Mucosa of gallbladder (tissue), 1 donor: ENCODE results near the gene PCP2. TPM values are rescaled to one million over a fixed set of nuclear protein-coding genes. Genes with fewer than 3 reads are reported as not detected.

Experiments used
- DNase-seq: peaks from one replicate; pipeline ENCODE4 v3.0.0-alpha.2; 2020; ENCODE audit warnings: low spot score
- total RNA-seq: library from RNA; stranded (reverse); gene quantifications from one replicate; pipeline ENCODE4 v1.2.1, GENCODE V29; 2021
- donor health status: DM: no; HTN: no; CAD: no.

The PCP2 gene
- total RNA-seq, 1 donor from 2014 or later: 4.7 TPM

DNA sequence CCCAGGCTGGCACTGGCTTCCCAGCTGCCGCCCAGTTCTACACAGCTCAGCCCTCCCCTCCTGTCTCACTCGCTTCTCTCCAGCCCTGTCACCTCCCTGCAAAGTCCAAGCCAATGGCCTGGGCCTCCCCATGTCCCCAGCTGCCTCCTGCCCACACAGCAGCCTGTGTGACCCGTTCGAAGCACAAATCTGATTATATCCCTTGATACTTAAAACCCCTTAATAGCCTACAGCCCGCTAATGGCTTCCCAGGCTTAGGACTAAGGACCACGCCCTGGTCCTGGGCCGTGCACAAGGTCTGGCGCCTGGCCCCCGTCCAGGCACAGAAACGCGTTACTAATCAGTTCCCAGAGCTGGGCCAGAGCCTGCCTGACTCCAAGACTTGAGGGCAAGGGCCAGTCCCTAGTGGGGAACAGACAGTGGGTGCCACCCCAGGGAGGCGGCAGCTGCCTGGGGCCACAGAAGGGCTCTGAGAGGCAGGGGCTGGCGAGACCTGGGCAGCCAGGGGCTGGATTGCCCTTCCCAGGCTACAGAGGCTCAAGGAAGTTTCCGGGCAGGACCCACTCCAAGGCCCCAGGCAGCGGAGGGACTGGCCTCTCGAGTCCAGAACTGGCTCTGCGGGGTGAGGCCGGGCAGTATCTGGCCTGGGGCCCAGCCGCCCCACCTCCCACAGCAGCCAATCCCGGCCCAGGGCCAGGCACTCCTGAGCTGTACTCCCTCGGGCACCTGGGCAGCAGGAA, 14.6 kb downstream of the PCP2 start:
- peak; percentile 83 for DNase-seq

DNA sequence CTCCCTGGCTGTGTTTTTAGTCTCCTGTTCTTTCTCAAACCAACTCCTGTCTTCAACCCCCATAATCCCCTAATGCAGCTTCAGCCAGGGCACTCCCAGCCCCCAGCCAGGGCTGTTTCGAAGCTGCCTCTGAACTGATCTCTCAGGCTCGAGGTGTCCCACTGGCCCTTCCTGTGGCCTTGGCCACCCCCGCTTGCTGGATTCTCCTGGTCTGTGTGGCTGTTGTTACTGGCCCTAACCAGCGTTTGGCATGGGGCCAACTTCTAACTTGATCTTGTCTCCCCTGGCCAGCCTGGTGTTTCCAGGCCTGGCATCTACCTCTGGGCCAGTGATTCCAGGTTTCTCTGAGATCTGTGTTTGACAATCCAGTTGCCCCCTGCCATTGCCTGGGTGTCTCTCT, 15.2 kb downstream of the PCP2 start:
- DNase-seq: peak; percentile 48

DNA sequence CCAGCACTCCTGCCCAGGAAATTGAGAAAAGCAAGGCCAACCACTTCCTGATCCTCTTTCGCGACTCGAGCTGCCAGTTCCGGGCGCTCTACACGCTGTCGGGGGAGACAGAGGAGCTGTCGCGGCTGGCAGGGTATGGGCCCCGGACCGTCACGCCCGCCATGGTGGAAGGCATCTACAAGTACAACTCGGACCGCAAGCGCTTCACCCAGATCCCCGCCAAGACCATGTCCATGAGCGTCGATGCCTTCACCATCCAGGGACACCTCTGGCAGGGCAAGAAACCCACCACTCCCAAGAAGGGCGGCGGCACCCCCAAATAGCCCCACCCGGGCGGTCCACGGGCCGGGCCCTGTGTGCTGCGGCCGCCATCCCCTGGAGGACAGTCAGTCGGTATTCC, 15.8 kb downstream of the PCP2 start:
- no peak for DNase-seq

DNA sequence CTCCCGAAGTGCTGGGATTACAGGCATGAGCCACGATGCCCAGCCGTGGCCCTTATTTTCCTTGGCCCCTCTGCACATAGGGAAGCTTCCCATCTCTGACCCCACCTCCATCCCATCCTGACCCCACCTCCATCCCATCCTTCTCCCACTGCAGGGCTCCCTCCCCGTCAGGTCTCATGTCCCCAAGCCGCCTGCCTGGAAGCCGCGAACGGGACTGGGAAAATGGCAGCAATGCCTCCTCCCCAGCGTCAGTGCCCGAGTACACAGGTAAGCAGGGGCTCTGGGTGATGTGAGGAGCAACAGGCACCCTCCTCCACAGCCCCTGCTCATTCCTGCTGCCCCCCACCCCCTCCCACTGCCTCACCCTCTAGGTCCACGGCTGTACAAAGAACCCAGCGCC, 16.3 kb downstream of the PCP2 start:
- no peak for DNase-seq

DNA sequence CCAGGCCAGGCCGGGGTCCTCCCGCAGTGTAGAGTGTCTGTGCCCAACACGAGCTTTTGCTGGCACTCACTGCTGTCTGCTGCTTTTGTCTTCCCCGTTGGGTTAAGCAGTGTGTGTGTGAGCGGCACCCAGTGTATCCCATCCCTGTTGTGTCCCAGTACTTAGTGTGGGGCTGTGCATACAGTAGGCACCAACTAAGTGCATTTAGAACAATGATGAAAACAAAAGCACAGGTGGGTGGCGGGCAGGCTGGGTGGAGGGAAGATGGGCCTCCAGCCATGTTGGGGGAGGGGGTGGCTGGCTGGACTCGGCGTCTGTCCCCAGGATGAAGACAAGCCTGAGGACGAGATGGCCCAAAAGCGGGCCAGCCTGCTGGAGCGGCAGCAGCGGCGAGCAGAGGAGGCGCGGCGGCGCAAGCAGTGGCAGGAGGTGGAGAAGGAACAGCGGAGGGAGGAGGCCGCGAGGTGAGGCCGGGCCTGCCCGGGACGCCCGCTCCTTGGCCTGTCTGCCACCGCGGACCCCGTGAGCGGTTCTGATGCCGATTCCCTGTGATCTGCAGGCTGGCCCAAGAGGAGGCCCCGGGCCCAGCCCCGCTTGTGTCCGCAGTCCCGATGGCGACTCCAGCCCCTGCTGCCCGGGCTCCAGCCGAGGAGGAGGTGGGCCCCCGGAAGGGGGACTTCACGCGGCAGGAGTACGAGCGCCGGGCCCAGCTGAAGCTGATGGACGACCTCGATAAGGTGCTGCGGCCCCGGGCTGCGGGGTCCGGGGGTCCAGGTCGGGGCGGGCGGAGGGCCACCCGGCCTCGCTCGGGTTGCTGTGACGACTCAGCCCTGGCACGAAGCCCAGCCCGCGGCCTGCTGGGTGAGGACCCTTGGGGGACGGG, 18.4 kb downstream of the PCP2 start:
- no peak for DNase-seq

DNA sequence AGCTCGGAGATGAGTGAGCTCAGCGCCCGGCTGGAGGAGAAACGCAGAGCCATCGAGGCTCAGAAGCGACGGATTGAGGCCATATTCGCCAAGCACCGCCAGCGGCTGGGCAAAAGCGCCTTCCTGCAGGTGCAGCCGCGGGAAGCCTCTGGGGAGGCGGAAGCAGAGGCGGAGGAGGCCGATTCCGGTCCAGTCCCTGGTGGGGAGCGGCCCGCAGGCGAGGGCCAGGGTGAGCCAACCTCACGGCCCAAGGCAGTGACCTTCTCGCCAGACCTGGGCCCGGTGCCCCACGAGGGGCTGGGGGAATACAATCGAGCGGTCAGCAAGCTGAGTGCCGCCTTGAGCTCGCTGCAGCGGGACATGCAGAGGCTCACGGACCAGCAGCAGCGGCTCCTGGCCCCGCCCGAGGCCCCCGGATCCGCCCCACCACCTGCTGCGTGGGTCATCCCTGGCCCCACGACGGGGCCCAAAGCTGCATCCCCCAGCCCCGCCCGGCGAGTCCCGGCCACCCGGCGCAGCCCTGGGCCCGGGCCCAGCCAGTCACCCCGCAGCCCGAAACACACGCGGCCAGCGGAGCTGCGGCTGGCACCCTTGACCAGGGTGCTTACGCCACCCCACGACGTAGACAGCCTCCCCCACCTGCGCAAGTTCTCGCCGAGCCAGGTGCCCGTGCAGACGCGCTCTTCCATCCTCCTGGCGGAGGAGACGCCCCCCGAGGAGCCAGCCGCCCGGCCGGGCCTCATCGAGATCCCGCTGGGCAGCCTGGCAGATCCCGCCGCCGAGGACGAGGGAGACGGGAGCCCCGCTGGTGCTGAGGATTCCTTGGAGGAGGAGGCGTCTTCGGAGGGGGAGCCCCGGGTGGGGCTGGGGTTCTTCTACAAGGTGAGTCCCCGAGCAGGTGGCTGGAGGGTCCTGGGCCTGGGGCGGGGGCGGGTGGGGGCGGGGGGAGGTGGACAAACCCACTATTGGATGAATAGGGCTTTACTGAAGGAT, 20.9 kb downstream of the PCP2 start:
- no peak for DNase-seq

DNA sequence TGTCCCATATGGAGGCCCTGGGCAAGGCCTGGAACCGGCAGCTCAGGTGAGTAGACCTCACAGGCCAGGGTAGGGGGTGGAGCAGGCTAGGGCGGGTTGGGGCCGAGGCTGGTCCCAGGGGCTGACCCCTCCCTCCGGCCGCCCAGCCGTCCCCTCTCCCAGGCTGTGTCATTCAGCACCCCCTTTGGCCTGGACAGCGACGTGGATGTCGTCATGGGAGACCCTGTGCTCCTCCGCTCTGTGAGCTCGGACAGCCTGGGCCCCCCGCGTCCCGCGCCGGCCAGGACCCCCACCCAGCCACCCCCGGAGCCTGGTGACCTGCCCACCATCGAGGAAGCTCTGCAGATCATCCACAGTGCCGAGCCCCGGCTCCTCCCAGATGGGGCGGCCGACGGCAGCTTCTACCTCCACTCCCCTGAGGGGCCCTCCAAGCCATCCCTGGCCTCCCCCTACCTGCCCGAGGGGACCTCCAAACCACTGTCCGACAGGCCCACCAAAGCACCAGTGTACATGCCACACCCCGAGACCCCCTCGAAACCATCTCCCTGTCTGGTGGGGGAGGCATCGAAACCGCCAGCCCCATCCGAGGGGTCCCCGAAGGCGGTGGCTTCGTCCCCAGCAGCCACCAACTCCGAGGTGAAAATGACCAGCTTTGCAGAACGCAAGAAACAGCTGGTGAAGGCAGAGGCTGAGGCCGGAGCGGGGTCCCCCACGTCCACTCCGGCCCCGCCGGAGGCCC, 21.8 kb downstream of the PCP2 start:
- DNase-seq: no peak

DNA sequence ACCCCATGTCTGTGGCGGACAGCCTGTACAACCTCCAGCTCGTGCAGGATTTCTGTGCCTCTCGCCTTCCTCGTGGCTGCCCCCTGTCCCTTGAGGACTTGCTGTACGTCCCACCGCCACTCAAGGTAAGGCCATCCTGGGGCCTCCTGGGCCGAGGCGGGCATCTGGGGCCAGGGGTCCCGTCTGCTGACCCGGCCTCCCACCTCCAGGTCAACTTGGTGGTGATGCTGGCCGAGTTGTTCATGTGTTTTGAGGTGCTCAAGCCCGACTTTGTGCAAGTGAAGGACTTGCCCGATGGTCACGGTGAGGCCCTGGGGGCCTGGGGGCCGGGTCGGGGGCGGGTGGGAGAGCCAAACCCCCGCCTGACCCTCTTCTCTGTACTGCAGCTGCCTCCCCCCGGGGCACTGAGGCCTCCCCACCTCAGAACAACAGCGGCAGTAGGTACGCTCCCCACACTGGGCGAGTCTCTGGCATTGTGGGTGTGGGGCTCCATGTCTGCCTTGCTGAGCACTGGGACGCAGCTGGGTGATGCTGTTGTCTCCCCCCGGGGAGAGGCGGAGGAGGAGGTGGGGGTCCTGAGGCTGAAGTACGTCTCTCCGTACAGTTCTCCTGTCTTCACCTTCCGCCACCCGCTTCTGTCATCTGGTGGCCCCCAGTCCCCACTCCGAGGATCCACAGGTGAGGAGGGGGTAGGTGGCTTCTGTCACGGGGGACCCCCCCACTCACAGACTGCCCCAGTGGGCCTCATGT, 22.9 kb downstream of the PCP2 start:
- DNase-seq: no peak

DNA sequence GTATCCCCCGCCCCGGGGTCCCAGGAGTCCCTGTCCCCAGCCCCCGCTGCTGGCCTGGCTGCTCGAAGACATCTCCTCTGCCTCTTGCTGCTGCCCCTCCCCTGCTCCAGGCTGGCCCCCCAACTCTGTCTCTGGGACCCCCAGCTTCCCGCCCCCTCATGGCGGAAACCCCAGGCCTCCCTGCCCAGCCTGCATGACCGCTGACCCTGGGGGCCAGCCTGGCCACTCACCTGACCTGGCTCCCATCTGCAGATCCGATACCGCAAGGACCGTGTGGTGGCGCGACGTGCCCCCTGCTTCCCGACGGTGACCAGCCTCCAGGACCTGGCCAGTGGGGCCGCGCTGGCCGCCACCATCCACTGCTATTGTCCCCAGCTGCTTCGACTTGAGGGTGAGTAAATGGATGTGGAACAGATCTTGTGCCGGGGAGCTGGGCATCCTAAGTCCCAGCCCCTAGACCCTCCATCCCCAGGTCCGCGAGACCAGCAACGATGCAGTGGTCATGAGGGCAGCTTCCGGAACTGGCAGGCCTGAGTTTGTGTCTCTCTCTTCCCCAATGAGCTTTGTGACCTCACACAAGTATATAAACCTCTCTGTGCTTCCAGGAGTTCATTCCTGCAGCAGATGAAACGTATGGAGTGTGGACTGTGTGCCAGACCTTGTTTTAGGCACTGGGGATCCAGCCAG, 25.5 kb downstream of the PCP2 start:
- DNase-seq: no peak

DNA sequence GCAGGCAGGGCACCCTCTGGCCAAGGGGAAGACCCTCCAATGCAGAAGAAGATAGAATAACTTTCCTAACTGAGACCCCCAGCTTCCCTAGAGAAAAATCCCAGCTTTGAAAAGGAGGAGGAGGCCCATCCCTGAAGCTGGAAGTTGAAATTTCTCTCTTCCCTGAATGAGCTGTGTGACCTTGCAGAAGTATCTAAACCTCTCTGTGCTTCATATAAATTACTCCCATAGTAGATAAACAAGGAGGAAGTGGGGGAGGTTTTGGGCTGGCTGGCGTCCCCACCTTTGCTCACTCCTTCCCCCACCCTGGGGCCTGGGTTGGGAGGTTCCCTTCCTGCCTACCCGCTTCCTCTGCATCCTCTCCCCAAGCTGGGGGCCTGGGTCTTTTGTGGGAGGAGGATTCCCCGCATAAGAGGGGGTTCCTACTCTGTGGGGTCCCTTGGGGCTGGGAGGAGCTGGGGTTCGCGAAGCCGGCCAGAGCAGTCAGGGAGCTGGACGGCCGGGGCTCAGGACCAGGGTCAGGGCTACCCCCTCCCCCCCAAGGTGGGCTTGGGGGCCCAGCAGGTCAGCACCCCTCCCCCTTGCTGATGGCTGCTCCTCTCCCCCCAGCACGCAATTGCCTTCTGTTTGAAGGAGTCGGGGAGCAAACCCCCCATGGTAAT, 26.2 kb downstream of the PCP2 start:
- no peak for DNase-seq

DNA sequence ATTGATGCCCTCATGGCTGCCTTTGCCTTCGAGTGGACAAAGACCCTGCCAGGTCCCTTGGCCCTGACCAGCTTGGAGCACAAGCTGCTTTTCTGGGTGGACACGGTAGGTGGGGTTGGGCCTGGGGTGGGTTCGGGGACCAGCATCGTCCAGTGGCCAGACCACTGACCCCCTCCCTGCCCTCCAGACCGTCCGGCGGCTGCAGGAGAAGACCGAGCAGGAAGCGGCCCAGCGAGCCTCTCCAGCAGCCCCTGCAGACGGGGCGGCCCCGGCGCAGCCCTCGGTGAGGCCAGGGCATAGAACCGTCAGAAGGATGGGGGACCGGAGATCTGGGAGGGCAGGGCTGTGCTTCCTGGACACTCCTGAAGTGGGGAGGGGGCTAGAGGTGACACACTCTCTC, 27.2 kb downstream of the PCP2 start:
- DNase-seq: no peak

DNA sequence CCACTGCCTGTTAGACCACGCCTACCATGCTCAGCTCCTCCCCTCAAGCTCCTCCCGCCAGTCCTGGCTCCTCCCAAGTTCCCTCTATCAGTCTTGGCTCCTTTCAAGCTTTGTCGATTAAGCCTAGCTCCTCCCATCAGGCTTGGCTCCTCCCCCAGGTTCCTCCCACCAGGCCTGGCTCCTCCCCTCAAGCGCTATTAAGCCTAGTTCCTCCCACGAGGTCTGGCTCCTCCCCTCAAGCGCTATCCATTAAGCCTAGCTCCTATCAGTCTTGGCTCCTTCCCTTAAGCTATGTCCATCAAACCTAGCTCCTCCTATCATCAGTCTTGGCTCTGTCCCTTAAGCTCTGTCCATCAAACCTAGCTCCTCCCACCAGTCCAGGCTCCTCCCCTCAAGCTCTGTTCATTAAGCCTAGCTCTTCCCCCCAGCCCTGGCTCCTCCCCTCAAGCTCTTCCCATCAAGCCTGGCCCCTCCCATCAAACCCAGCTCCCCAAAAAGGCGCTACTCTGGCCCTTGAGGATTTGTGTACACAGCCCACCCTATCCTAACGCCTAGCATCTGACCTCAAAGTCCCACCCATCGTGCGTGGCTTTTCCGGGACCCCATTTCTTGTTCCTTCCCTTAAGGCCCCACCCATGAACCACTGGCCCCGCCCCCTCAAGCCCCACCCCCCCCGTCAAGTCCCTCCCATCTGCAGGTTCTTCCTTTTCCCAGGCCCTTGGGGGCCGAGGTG, 27.9 kb downstream of the PCP2 start:
- no peak for DNase-seq

DNA sequence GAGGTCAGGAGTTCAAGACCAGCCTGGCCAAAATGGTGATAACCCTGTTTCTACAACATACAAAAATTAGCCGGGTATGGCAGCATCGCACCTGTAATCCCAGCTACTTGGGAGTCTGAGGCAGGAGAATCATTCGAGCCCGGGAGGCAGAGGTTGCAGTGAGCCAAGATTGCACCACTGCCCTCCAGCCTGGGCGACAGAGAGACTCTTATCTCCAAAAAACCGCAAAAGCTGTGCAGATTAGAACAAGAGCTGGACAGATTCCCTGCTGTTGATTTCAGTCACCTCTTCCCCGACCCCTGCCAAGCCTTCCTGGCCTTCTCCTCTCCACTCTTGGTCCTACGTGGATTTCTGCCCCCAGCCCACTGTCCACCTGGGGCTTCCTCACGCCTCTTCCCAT, 29.6 kb downstream of the PCP2 start:
- DNase-seq: no peak

DNA sequence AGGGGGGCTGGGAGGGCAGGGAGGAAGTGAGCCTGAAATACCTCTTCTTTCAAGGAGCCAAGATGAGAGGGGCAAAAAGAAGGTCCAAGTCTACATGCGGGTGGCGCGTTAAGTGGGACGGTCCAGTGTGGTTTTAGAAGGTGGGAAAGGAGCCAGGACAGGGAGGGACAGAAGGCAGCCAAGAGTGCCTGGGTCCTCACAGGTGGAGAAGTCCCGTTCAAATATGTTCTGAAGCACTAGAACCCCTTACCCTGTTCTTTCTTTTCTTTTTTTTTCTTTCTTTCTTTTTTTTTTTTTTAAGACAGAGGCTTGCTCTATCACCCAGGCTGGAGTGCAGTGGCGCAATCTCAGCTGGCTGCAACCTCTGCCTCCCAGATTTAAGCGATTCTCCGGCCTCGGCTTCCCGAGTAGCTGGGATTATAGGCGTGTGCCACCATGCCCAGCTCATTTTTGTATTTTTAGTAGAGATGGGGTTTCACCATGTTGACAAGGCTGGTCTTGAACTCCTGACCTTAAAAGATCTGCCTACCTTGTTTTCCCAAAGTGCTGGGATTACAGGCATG, 30.5 kb downstream of the PCP2 start:
- DNase-seq: no peak

DNA sequence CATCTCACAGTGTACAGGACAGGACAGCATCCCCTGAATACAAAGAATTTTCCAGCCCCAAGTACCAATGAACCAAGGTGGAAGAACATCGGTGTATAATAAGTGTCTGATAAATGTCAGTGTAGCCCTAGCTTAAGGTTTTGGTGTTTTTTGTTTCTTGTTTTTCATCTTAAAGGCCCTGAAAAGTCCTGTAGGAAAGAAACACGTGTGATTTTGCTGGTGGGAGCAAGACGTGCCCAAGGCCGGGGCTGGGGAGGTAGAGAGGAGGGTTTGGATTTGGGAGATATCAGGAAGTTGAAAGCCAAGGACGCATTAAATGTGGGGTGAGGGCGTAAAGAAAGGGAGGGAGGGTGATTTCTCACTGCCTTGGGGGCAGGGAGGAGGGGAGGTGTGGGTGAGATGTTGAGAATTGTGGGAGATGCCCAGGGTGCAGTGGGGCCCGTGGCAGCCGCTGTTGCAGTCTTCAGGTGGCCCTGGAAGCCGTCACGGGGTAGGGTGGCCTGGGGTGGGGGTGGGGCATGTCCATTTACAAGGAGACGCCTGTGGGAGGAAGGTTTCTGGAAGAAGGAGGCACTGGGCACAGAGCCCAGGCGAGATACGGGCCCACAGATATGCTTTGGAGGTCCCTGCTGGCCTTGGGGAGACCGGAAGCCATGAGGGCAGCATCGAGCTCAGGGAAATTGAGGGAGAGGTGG, 31.1 kb downstream of the PCP2 start:
- no peak for DNase-seq

DNA sequence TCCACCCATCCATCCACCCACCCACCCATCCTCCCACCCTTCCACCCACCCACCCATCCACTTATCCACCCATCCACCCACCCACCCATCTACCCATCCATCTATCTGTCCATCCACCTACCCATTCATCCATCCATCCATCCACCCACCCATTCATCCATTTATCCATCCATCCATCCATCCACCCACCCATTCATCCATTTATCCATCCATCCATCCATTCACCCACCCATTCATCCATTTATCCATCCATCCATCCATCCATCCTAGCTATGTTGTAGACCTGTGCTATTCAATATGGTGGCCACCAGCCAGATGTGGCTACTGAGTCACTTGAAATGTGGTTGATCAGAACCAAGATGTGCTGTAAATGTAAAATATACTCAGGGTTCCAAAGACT, 32.8 kb downstream of the PCP2 start:
- DNase-seq: no peak

DNA sequence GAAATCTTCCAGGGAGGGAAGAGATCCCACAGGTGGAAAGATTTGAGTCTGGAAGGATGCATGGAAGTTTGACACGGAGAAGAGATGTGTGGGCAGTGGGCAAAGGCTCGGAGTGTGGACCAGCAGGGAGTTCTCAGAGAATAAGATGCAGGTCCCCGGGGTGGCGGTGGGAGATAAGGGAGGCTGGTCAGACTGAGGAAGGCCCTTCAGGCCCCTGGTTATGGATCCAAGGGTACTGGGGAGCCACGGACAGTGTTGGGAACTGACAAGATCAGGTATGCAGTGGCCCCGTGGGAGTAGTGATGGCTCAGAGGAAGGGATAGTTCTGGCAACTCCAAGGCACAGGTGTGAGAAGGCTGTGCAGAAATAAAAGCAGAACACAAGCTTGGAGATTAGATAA, 35.3 kb downstream of the PCP2 start:
- DNase-seq: no peak

DNA sequence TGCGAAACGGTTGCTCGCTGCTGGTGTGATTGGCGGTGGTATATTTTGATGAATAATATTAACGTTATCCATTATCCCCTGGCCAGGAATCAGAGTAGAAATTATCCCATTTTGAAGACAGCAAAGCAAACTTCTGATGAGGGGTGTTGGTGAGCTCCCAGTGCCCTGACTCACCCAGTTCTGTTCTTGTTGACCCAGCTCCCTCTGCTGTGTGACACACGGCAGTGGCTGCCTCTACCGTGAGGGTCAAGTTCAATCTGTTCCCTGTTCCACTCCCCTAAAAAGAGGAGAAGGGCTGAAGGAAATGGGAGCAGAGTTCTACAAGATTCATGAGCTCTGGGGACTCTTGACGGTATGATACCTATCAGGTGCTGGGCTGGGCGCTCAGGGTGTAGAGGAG, 35.8 kb downstream of the PCP2 start:
- DNase-seq: no peak
